Renal cortical epithelial cell (primary cell): ENCODE measurements around the gene GPR137. TPM values are rescaled to one million over a fixed set of nuclear protein-coding genes. Genes with fewer than 3 reads are reported as not detected.
"Not testable (repeated sequence)": the region's sequence is repeated elsewhere in the genome, so short reads cannot be mapped to it uniquely, and the experiment has no call there.

Source experiments
- DNase-seq: peaks from one replicate; pipeline ENCODE4 v3.0.0-alpha.2; 2011; ENCODE audit warnings: low read depth
- total RNA-seq: library from RNA; depleted of rRNA; stranded (reverse); fragments of >200 nt; gene quantifications from 2 replicates; pipeline ENCODE4 v1.2.3, GENCODE V29; 2014

The GPR137 gene
- 9.9 and 18.9 TPM in 2 replicates for total RNA-seq

- DNase-seq, result peak; percentile 29
Observed at GRCh38 chr11:64284962-64285884, at the start of gene GPR137. Gene GPR137 (plus strand): TSS chr11:64285848. CDS start chr11:64286525, 677 bp downstream.

GRCh38 chr11:64237484-64237951 lies 48.1 kb upstream of the GPR137 start:
- DNase-seq, result no peak

- DNase-seq, result no peak
Observed at GRCh38 chr11:64238076-64238475, 47.6 kb upstream of the GPR137 start.

- DNase-seq, result no peak
Observed at GRCh38 chr11:64238999-64239398, 46.6 kb upstream of the GPR137 start.

GRCh38 chr11:64239662-64240434 lies 45.8 kb upstream of the GPR137 start:
- DNase-seq, result no peak

- peak; percentile 86 for DNase-seq
Observed at GRCh38 chr11:64240435-64241240, 45.0 kb upstream of the GPR137 start, which contains the start of gene FKBP2. Gene FKBP2 (plus strand): TSS chr11:64241095. CDS start chr11:64242388, 1,293 bp downstream.

- peak; percentile 92 for DNase-seq
Observed at GRCh38 chr11:64241241-64241490, 44.5 kb upstream of the GPR137 start.

GRCh38 chr11:64241491-64242374 lies 43.9 kb upstream of the GPR137 start:
- no peak for DNase-seq

- DNase-seq, result no peak
Observed at GRCh38 chr11:64243236-64243854, 42.3 kb upstream of the GPR137 start.

- no peak for DNase-seq
Observed at GRCh38 chr11:64244107-64244506, 41.5 kb upstream of the GPR137 start.

GRCh38 chr11:64244966-64245365 lies 40.7 kb upstream of the GPR137 start:
- DNase-seq, result no peak

- DNase-seq, result no peak
Observed at GRCh38 chr11:64245401-64245796, 40.2 kb upstream of the GPR137 start.

GRCh38 chr11:64245797-64246620 lies 39.6 kb upstream of the GPR137 start:
- peak; percentile 85 for DNase-seq

- DNase-seq, result not testable (repeated sequence)
Observed at GRCh38 chr11:64246621-64246870, 39.1 kb upstream of the GPR137 start.

- DNase-seq, result peak; percentile 69
Observed at GRCh38 chr11:64246871-64247728, 38.5 kb upstream of the GPR137 start, which contains the start of gene PPP1R14B. Gene PPP1R14B (minus strand): TSS chr11:64246943. CDS start chr11:64246673, 270 bp downstream.

- DNase-seq, result no peak
Observed at GRCh38 chr11:64247729-64248531, 37.7 kb upstream of the GPR137 start.

- no peak for DNase-seq
Observed at GRCh38 chr11:64248578-64248977, 37.1 kb upstream of the GPR137 start.

- no peak for DNase-seq
Observed at GRCh38 chr11:64249038-64249437, 36.6 kb upstream of the GPR137 start.
